Middle frontal gyrus (tissue), 1 donor: Measurements from ENCODE around the gene HOXA7.

Source experiments
- DNase-seq: peaks from one replicate; pipeline ENCODE4 v3.0.0-alpha.2; 2015; ENCODE audit warnings: low spot score; ENCODE audit errors: extremely low spot score

HOXA7 gene

GRCh38 chr7:27134392-27134791 is 22.1 kb downstream of the HOXA7 start:
- no peak for DNase-seq

- DNase-seq, result no peak
Observed at GRCh38 chr7:27133409-27134231, 22.9 kb downstream of the HOXA7 start.

- DNase-seq, result no peak
Observed at GRCh38 chr7:27132978-27133377, 23.5 kb downstream of the HOXA7 start.

- DNase-seq, result no peak
Observed at GRCh38 chr7:27132214-27132613, 24.3 kb downstream of the HOXA7 start.

- DNase-seq, result no peak
Observed at GRCh38 chr7:27131390-27131819, 25.1 kb downstream of the HOXA7 start.

- no peak for DNase-seq
Observed at GRCh38 chr7:27130540-27131389, 25.7 kb downstream of the HOXA7 start, which contains the start of gene HOXA4. HOXA4 (minus strand) TSS chr7:27130757; CDS start chr7:27130733, 24 bp downstream.

- no peak for DNase-seq
Observed at GRCh38 chr7:27129729-27130539, 26.5 kb downstream of the HOXA7 start.

- no peak for DNase-seq
Observed at GRCh38 chr7:27128776-27129728, 27.4 kb downstream of the HOXA7 start.

- no peak for DNase-seq
Observed at GRCh38 chr7:27128034-27128433, 28.4 kb downstream of the HOXA7 start.

GRCh38 chr7:27126596-27127327 is 29.7 kb downstream of the HOXA7 start:
- DNase-seq, result no peak

- DNase-seq, result no peak
Observed at GRCh38 chr7:27125986-27126394, 30.5 kb downstream of the HOXA7 start.

- no peak for DNase-seq
Observed at GRCh38 chr7:27124902-27125689, 31.4 kb downstream of the HOXA7 start.

GRCh38 chr7:27124096-27124901 is 32.2 kb downstream of the HOXA7 start:
- DNase-seq, result no peak

GRCh38 chr7:27123477-27124053 is 32.9 kb downstream of the HOXA7 start:
- no peak for DNase-seq

- no peak for DNase-seq
Observed at GRCh38 chr7:27123007-27123476, 33.4 kb downstream of the HOXA7 start.

GRCh38 chr7:27122077-27122910 is 34.2 kb downstream of the HOXA7 start:
- DNase-seq, result no peak

GRCh38 chr7:27121684-27122076 is 34.8 kb downstream of the HOXA7 start:
- DNase-seq, result no peak
